Epithelial cell of proximal tubule (primary cell): ENCODE results near the gene COG5. TPM values are rescaled to one million over a fixed set of nuclear protein-coding genes. Genes with fewer than 3 reads are reported as not detected.
"Not testable (repeated sequence)": the region's sequence is repeated elsewhere in the genome, so short reads cannot be mapped to it uniquely, and the experiment has no call there.

Experiments used
- DNase-seq: peaks from one replicate; pipeline ENCODE4 v3.0.0-alpha.2; 2011; ENCODE audit warnings: low read depth
- H3K4me3 ChIP-seq: 2 replicates; pipeline ENCODE4 v1.5.1; 2011; ENCODE audit warnings: low read depth, mild to moderate bottlenecking, low read length
- total RNA-seq: library from RNA; depleted of rRNA; stranded (reverse); fragments of >200 nt; gene quantifications from 2 replicates; pipeline ENCODE4 v1.2.3, GENCODE V29; 2015
- TF ChIP-seq, protein P1 (sequence below): conservative IDR thresholded peaks from 2 replicates; pipeline ENCODE4 v1.5.1; 2012; ENCODE audit warnings: low read depth, mild to moderate bottlenecking, low read length

COG5 gene
- total RNA-seq, 1 donor from 2014 or later = 31.4 TPM

DNA sequence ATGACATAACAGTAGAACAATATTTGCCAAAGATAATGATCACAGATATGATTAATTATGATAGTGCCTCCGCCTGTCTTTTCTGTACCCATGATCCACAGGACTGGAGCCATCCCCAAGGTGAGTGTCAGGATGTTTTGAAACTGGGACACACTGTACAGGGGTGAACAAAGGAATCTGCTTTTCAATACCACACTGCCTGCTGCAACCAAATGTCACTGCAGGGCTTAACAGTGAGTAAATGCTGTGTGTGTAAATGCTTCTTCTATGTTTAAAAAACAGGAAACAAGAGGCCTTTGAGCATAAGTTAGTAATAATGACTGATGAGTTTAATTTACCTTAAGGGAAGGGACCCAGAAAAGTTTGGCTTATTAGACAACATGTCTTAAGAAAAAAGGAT, 329.7 kb downstream of the COG5 start:
- no peak for DNase-seq
- H3K4me3 ChIP-seq = no peak overlapping the region
- TF ChIP-seq, protein P1, sequence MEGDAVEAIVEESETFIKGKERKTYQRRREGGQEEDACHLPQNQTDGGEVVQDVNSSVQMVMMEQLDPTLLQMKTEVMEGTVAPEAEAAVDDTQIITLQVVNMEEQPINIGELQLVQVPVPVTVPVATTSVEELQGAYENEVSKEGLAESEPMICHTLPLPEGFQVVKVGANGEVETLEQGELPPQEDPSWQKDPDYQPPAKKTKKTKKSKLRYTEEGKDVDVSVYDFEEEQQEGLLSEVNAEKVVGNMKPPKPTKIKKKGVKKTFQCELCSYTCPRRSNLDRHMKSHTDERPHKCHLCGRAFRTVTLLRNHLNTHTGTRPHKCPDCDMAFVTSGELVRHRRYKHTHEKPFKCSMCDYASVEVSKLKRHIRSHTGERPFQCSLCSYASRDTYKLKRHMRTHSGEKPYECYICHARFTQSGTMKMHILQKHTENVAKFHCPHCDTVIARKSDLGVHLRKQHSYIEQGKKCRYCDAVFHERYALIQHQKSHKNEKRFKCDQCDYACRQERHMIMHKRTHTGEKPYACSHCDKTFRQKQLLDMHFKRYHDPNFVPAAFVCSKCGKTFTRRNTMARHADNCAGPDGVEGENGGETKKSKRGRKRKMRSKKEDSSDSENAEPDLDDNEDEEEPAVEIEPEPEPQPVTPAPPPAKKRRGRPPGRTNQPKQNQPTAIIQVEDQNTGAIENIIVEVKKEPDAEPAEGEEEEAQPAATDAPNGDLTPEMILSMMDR = no peak

DNA sequence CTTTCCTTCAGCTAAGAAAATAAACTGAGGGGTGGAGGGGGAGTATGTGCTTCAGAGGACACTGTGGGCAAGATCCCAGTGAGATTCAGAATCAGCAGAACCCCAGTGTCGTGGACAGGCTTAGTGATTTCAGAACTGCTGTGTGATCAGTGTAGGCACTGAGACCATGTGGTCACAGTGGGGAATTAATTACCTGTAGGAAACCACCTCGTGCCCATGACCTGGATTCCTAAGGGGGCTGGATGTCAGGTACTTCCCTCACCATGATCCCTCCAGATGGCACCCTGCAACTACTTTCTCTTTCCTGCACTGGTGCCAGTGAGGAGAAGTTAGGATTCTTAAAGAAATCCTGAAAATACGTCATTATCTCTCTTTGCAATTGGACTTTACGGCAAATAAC, 330.5 kb downstream of the COG5 start:
- TF ChIP-seq, protein P1 = no peak
- H3K4me3 ChIP-seq = no peak overlapping the region
- DNase-seq = no peak

DNA sequence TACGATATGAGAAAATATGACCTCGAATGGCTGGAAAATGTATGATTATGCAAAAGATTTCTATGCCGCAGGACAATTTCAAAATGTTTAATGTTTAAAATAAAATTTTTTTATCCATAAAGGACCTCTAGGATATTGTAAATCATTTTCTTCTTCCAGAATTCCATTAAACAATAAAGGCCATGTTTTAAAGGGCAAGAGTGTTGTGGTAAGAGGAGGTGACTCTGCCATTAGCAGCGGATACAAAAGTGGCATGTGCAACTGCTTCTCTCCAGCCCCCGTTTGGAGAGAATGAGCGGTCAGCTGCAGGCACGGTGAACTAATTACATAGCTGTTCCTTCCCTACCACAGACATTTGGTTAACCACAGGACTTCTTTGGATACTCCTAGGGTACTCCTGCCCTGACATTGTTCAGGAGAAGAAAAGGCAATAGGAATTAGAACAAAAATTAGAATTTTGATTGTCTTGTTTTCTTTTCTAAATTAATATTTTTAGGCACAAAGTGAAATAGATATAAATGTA, 331.1 kb downstream of the COG5 start:
- DNase-seq = no peak
- TF ChIP-seq, protein P1 = no peak
- H3K4me3 ChIP-seq = no peak overlapping the region

DNA sequence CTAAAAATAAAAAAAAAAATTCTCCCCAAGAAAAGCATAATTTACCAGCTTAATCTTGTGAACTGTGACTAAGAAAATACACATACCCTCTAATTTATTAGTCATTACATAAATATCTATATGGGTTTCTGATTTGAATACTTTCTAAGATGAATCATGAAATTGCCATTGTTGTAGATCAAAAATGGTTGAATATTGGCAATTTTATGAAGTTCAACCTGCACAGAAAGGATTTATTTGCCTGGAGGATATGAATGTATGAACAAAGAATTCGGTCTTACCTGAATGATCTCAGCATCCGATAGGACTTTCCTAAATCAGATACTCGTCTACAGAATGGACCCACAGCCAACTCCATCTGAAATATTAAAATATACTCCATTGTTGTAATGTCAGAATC, 333.4 kb downstream of the COG5 start:
- no peak overlapping the region for H3K4me3 ChIP-seq
- no peak for DNase-seq
- TF ChIP-seq, protein P1 = no peak

DNA sequence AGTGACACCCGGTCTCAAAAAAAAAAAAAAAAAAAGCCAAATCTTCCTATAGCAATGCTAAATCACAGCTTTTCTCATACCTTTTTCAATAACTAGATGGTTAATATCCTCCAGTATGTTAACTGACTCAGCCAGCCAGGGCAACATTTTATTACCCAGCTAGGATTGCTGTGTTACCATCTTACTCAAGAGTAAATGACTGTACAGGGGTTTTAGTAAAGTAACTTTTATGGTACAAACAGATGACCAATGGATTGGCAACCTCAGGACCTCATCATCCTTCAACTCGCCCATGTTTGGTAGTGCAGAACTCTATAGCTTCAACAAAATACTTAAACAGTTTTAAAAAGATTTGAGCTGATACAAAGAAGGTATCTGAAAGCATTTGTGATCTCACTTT, 335.4 kb downstream of the COG5 start:
- TF ChIP-seq, protein P1 = no peak
- no peak for DNase-seq

DNA sequence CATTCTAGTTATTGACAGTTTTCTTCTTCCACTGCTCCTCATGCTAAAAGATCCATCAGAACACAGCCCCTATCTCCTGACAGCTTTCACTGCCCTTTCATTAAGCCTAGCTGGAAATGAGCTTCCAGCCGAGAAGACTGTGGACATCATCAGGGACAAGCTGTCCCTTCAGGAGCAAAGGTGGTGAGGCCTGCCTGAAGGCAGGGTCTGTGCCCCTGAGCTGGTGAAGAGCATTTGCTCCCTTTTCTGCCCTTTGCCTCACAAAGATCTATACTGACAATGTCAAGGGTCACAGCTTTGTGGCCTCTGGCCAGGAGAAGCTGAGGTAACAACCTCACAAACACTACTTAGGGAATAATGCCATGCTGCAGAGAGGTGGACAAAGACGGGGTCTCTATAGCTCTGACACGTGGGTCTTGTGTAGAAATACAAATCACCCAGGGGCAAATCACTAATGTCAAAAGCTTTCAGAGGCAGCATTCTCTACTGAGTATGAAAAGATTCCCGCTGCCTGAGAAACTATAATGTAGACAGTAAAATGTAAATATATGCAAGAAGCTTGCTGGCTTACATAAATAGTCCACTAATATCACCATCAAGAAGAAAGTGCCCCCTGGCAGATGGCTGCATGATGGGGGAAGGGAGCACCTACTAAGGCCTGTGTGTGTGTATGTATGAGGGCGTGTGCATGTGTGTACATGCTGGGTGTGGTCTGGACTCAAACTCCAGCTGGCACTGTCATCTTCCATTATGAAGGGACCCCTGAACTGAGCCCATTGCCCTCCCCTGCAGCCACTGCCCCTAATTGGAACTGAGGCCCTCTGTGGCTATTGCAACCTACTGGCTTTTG, 339.1 kb downstream of the COG5 start:
- H3K4me3 ChIP-seq = no peak overlapping the region
- no peak for DNase-seq
- TF ChIP-seq, protein P1 = no peak

More for the DNA sequence above, 335.4 kb downstream of the COG5 start:
- no peak overlapping the region for H3K4me3 ChIP-seq

DNA sequence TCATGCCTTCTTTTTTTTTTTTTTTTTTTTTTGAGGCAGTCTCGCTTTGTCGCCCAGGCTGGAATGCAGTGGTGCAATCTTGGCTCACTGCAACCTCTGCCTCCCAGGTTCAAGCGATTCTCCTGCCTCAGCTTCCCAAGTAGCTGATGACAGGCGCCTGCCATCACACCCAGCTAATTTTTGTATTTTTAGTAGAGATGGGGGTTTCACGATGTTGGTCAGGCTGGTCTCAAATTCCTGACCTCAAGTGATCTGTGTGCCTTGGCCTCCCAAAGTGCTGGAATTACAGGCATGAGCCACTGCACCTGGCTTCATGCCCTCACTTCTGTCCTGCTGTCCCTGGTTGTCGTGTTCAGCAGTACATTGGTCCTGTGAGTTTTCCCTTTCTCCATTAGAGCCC, 342.9 kb downstream of the COG5 start:
- DNase-seq, H3K4me3 ChIP-seq: not testable (repeated sequence)
